NCI-H82 (cell line): ENCODE results near the gene HDAC7.
"Not testable (repeated sequence)": the region's sequence is repeated elsewhere in the genome, so short reads cannot be mapped to it uniquely, and the experiment has no call there.

Experiments used
- DNase-seq: peaks from one replicate; lab custom pipeline; 2025; lab: John Stamatoyannopoulos, UW

HDAC7 gene

GRCh38 chr12:47848853-47849252, 29.1 kb upstream of the HDAC7 start:
- DNase-seq: no peak

DNA sequence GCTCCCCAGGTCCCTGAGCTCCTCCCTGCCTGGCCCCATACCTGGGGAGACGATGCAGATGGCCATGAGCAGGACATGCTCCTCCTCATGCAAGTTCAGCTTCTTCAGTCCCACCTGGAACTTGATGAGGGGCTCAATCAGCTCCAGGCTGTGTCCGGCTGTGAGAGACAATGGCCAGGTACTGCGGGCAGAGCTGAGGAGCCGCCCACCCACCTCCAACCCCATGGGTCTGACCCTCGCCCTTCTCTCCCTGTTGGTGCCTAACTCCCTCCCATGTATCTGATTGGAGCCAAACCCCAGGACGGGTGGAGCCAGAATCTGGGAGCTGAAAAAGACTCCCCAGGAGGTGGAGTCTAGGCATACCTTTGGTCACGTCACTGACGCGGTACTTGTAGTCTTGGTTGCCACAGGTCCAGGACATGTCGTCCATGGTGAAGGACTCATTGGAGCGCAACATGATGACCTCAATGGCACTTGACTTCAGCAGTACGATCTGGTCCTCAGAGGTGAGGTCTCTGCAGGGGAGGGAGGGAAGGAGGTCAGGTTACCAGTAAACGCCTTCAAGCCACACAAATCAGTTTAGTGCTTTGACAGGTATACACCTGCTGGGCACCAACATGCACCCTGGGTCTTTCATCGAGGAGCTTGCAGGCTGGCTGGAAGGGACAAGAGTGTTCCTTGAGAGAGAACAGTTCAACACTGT, 26.7 kb upstream of the HDAC7 start:
- no peak for DNase-seq

GRCh38 chr12:47845081-47845480, 25.4 kb upstream of the HDAC7 start:
- no peak for DNase-seq

DNA sequence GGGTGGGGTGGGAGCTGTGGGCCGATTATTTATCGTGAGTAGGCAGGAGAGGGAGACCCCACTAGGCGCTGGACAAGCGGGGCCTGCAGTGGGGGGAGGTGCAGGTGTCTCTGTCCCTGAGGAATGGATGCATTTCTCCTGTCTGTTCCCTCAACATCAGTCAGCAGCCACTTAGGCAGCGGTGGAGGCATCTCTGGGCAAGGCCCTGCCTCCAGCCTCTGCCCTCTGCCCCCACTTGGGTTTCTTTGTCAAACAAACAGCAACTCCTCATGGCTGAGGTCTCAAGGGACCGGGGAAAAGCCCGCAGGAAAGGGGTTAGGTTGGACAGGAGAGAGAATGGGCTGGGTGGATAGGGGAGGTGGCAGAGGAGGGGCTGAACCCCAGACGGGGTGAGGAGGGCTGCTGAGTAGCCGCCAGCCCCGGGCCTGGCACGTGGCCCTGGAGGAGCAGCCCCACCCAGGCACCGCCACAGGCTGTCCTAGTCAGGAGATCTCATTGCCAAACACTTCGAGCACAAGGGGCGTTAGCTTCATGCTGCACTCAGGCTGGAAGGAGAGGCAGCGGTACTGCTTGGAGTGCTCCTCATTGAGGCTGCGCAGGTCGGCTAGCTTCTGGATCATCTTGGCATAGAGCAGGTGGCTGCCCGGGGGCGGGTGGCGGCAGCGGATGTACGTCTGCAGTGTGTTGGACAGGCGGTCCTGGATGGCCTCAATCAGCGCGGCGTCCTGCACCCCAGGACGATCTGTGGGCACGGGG, 24.7 kb upstream of the HDAC7 start:
- DNase-seq: no peak

GRCh38 chr12:47843226-47843980, 23.7 kb upstream of the HDAC7 start:
- peak; percentile 55 for DNase-seq

DNA sequence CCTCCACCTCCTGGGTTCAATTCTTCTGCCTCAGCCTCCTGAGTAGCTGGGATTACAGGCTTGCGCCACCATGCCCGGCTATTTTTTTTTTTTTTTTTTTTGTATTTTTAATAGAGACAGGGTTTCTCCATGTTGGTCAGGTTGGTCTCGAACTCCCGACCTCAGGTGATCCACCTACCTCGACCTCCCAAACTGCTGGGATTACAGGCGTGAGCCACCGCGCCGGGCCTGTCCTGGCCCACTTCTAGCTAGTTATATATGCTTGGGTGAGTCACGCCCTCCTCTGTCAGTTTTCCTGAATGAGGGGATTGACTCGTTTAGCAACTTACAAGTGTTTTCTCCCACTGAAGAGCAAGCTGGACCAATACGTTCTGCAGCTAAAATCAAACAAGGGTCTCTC, 22.8 kb upstream of the HDAC7 start:
- not testable (repeated sequence) for DNase-seq

GRCh38 chr12:47841910-47842309, 22.2 kb upstream of the HDAC7 start:
- DNase-seq: no peak

- DNase-seq: no peak
These were observed 21.8 kb upstream of the HDAC7 start for GRCh38 chr12:47841501-47841900.

DNA sequence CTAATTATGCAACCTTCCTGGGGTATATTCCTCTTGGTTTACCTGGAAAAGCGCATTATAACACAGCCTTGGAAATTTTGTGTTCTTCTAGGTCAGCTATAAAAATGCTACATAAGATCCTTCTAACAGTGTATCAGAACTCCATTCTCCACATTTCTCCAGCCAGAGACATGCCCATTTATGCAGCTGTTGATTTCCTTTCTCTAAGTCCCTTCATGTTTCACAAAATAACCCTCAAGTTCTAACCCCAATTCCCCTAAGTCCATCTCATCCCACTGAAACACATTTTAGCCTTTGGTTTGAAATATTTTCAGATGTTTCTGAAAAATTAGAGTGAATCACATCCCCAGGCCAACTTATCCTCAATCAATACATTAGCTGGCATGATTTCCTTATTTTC, 20.9 kb upstream of the HDAC7 start:
- DNase-seq: no peak

DNA sequence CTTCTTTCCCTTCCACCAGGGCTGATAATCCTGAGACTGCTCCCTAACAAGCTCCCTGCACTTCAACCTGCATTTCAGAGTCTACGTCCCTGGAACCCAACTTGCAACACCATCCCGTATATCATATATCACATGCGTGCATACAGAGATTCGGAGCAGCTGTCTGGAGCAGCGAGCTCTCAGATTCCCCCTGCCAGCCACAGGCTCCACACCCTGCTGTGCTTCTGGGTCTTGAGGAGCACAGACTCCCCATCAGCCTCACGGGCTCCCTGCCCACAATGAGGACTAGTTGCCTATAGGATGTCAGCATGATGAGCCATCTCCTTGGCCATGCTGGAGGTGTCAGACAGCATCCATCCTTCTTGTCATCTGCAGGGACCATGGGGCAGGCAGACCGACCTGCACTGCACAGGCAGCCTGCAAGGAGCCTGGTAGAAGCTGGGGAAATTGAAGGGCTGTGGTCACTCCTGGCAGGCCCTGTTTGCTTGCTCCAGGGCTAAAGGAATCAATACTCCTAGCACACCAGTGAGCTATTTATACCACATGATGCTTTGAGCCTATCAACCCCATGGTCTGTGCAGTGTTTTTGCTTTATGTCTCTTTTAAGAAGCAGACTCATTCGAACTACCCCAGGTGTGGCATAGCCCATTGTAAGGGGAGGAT, 19.6 kb upstream of the HDAC7 start:
- DNase-seq: no peak

DNA sequence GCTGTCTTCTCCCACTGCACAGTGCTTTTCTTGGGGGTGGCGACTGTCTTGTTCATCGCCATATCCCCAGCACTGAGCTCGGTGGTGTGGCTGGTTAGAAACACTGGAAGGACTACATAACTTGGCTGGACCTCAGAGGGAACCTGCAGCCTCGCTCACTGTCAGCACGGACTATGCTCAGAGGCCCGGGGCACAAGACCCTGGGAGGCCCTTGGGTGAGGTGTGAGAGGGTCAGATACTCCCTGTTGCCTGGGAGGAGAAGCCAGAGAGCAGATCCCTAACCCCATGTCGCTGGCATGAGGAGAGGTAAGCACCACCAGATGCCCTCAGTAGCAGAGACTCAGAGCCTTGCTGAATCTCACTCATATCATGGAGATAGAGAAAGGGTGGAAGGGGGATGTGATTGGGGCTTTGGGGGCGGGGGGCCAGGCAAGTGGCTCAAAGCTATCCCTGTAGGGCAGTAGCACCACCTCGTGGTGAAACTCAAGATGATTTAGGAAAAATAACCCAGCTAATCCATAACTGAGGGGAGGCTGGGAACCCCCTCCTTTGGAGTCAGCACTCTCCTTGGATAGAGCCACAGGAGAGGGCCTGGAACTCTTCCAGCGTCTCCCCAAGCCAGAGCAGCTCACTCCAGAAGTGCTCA, 18.7 kb upstream of the HDAC7 start:
- peak; percentile 65 for DNase-seq

DNA sequence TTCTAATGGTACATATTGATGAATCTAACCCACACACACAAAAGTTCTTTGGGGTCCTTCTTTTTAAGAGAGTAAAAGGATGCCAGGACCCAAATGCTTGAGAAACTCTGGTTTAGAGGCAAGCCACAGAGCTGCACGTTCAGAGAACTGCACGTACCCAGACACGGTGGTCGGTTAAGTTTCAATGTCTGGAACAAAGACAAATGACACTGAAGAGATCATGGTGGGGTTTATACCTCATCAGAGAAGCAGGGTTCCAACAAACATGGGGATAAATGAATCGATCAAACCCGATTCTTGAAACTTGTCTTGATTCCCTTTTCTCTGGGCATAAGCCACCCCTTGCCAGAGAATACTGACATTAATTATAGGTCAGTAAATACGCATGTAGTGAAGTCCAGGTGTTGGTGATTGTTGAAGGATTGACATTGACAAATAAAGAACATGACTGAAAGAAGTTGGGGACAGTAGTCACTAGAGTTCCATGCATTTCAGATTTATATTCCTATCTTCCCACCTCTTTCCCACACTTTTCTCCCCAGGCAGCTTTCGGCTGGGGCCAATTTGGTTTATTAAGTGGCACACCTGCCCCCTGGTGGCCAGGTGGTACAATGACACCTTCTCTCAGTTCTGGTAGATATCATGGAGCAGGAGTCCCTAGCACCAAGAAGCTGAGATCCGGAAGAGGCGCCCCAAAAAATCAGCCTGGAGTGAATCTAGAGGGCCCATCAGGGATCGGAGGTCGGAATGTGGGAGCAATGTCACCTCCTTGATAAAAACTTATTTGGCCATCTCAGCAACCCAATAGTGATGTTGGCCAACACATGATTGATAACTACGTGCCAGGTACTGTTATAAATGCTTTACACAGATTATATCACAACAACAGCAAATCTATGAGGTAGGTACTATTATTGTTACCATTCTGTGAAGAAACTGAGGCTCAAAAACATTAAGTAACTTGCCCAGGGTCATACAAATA, 17.8 kb upstream of the HDAC7 start:
- DNase-seq: peak; percentile 84

- DNase-seq: no peak
These were observed 16.1 kb upstream of the HDAC7 start for GRCh38 chr12:47835831-47836155.

GRCh38 chr12:47835006-47835830, 15.5 kb upstream of the HDAC7 start:
- no peak for DNase-seq

DNA sequence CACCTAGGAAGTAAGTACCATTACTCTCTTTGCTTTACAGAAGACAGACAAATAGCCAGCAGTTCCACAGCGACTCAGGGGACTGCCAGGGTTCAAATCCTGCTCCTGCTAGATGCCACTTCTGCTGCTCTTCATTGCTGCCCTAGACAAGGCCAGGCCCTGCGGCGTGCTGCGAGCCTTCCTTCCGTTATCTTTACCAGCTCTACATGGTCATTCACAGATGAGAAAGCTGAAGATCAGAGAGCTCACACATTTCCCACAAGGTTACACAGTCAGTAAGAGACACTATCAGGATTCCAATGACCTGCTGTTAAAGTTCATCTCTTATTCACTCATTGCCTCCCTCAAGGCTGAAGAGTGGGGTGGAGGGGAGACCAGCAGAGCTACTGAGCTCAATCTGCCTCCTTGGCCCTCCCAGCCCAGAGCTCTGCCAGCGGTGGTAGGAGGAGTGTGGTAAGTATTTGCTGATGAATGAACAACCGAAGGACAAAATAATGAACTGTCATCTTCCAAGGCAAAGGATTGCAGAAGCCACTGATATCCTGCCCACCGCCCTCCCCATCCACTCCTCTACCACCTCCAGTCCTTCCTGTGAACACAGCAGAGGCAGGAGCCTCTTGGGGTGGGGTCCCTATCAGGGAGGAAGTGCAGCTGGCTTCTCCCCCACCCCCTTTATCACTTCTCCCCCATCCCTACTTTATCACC, 14.6 kb upstream of the HDAC7 start:
- DNase-seq: no peak

DNA sequence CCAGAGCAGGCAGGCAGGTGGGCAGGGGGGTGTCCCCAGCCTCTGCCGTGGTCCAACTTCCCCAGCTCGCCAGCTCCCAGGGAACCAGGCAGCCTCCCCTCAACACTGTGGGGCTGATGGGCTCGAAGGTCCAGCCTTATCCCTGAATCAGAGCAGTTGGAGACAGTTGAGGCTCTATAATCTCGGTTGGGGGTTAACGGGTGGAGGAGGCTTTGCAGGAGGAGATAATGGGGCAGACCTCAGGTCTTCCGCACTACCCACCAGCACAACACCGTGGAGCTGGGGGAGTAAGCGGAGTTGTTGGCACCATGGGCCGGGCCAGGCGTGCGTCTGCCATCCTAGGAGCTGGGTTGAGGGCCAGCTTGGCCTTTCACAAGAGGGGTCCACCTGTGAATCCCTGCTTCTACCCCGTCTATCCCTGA, 13.9 kb upstream of the HDAC7 start:
- no peak for DNase-seq

DNA sequence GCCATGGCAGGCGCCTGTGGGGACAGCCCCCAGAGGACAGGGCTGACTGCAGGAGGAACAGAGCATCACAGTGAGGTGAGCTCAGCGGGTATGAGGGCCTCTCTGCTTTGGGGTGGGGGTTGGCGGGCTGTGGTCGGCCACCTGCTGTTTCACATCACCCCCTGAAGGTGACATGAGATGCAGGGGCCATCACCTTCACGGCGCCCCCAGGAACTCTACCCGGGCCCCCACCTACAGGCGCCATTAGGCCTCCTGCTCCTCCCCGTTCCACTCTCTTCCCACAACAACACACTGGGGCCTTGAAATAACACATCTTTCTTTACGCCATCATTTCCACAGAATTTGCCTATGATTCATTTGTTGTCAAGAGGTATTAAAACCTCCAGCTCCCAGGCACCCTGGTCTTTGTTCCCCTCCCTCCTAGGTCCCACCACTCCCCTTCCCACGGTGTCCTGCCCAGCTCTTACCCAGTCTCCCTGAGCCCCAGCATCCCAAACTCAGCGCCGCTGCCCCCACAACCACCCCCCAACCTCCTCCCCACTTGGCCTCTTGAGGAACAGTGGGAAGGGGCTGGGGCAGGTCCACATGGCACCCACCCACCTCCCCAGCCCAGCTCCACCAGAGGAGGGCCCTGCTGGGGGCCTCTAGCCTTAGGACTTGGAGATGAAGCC, 12.7 kb upstream of the HDAC7 start:
- DNase-seq: no peak

GRCh38 chr12:47829584-47829983, 9.9 kb upstream of the HDAC7 start:
- DNase-seq: no peak
